NB4 (cell line): ENCODE measurements around the gene SH3PXD2A.

Source experiments
- MYC ChIP-seq: IDR thresholded peaks from 2 replicates; pipeline ENCODE4 v1.6.1; 2011; ENCODE audit warnings: low read depth, low read length
- POLR2A ChIP-seq: IDR thresholded peaks from 2 replicates; pipeline ENCODE4 v1.6.1; 2011; ENCODE audit warnings: mild to moderate bottlenecking; ENCODE audit not compliant: insufficient read length; ENCODE audit errors: extremely low read depth
- TF ChIP-seq, protein P1 (sequence below): IDR thresholded peaks from one replicate; pipeline ENCODE4 v1.5.1; 2012; ENCODE audit warnings: low read depth, low read length
- TF ChIP-seq, protein P2 (sequence below): IDR thresholded peaks from 2 replicates; pipeline ENCODE4 v1.6.1; 2011; ENCODE audit warnings: low read depth, low read length

DNA sequence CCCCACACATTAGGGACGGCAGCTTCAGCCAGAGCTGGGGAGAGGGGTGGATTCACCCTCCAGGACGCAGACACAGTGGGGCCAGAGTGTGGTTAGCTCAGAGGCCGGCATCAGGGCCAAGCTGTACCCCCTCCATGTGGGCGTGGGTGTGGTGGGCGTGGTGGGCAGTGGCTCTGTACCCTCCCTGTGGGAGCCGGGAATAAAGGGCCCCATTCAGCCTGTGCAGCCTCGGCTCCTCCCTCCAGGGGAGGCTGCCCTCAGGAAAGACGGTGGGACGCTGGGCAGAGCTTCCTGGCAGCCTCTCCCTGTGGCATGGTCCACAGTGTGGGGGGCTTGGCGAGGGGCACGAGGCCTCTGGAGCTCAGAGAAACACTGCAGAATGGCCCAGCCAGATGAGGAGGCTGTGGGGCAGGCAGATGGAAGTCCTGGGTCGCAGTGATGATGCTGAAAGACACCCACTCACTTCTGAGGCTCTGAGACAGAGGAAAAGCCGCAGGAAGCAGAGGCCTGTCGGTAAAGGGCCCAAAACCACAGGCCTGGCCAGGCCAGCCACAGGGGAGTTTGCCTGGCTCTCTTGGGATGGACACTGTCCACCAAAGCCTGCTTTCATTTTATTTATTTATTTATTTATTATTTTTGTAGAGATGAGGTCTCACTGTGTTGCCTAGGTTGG, 108.0 kb downstream of the SH3PXD2A start:
- TF ChIP-seq, protein P1, sequence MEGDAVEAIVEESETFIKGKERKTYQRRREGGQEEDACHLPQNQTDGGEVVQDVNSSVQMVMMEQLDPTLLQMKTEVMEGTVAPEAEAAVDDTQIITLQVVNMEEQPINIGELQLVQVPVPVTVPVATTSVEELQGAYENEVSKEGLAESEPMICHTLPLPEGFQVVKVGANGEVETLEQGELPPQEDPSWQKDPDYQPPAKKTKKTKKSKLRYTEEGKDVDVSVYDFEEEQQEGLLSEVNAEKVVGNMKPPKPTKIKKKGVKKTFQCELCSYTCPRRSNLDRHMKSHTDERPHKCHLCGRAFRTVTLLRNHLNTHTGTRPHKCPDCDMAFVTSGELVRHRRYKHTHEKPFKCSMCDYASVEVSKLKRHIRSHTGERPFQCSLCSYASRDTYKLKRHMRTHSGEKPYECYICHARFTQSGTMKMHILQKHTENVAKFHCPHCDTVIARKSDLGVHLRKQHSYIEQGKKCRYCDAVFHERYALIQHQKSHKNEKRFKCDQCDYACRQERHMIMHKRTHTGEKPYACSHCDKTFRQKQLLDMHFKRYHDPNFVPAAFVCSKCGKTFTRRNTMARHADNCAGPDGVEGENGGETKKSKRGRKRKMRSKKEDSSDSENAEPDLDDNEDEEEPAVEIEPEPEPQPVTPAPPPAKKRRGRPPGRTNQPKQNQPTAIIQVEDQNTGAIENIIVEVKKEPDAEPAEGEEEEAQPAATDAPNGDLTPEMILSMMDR = no peak
- TF ChIP-seq POLR2A = no peak
- no peak for TF ChIP-seq MYC
- TF ChIP-seq, protein P2, sequence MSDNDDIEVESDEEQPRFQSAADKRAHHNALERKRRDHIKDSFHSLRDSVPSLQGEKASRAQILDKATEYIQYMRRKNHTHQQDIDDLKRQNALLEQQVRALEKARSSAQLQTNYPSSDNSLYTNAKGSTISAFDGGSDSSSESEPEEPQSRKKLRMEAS = no peak
